Measurements from ENCODE around the gene MAMDC4.
"Not testable (repeated sequence)": the region's sequence is repeated elsewhere in the genome, so short reads cannot be mapped to it uniquely, and the experiment has no call there.

MAMDC4 gene

DNA sequence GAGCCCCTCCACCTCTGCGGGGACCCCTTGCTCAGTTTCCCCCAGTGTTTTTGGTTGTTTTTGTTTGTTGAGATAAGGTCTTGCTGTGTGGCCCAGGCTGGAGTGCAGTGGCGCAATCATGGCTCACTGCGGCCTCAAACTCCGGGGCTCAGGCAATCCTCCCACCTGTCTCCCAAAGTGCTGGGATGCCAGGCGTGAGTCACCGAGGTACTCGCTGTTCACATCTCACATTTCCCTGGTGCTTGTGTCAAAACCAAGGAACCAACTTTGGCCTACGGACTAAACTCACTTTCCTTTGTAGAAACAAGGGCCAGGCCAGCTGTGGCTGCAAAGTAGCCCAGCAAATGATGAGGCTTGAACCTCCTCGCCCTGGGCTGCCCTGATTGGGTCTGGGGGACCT lies 19.6 kb upstream of the MAMDC4 start:
- TF ChIP-seq ZFX (IDR thresholded peaks at IDR 0.05), result no peak
- TF ChIP-seq, protein P1, sequence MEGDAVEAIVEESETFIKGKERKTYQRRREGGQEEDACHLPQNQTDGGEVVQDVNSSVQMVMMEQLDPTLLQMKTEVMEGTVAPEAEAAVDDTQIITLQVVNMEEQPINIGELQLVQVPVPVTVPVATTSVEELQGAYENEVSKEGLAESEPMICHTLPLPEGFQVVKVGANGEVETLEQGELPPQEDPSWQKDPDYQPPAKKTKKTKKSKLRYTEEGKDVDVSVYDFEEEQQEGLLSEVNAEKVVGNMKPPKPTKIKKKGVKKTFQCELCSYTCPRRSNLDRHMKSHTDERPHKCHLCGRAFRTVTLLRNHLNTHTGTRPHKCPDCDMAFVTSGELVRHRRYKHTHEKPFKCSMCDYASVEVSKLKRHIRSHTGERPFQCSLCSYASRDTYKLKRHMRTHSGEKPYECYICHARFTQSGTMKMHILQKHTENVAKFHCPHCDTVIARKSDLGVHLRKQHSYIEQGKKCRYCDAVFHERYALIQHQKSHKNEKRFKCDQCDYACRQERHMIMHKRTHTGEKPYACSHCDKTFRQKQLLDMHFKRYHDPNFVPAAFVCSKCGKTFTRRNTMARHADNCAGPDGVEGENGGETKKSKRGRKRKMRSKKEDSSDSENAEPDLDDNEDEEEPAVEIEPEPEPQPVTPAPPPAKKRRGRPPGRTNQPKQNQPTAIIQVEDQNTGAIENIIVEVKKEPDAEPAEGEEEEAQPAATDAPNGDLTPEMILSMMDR (conservative IDR thresholded peaks at IDR 0.05), result no peak
- no peak overlapping the region for H3K27ac ChIP-seq

DNA sequence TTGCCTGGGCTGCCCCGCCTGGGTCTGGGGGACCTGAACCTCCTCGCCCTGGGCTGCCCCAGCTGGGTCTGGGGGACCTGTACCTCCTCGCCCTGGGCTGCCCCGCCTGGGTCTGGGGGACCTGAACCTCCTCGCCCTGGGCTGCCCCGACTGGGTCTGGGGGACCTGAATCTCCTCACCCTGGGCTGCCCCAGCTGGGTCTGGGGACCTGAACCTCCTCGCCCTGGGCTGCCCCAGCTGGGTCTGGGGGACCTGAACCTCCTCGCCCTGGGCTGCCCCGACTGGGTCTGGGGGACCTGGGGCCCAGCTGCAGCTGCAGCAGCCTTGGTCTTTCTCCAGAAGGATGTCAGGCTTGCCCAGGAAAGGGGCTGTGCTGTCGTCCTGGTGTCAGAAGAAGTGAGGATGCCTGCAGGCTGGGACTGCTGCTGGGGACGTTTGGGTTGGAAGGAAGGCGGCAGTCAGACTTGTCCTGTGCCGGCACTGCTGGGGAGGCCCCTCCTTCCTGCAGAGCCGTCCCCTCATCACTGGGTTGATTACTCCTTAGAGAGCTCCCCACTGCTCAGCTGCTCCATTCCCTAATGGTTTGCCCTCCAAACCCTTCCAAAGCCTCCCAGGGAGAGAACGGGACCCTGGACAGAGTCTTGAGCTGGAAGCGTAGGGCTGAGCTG lies 18.6 kb upstream of the MAMDC4 start:
- H3K27ac ChIP-seq, result not testable (repeated sequence)

DNA sequence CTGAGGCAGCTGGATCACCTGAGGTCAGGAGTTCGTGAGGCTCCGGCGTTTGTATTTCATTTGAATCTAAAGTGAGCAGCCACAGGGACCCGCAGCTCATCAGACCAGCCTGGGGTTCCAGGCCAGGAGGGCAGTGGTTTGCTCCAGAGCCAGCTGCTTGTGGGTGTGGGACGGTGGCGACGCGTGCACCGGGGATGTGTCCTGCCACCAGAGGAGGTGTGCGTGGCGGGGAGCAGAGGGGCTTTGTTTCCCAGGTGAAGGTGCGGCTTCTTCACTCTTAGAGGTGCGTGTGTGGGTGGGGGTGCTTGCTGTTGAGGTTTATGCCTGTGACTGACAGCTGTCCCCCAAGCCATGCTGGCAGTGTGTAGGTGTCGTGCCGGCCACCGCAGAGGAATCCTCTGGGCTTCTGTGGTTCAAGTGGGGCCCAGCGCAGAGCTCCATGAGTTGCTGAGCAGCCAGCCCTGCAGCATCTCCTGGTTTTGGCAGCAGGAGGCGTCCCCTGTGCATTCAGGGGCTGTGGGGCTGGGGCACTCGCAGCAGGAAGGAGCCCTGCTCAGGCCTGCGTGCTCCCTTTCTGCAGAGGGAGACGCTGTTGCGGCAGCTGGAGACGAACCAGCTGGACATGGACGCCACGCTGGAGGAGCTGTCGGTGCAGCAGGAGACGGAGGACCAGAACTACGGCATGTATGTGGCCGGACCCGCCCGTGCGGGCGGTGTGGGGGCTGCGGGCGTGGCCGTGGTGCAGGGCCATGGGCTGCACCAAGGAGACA lies 16.8 kb upstream of the MAMDC4 start:
- H3K27ac ChIP-seq, result no peak overlapping the region
- TF ChIP-seq, protein P1 (conservative IDR thresholded peaks at IDR 0.05), result no peak
- no peak for TF ChIP-seq ZFX (IDR thresholded peaks at IDR 0.05)

DNA sequence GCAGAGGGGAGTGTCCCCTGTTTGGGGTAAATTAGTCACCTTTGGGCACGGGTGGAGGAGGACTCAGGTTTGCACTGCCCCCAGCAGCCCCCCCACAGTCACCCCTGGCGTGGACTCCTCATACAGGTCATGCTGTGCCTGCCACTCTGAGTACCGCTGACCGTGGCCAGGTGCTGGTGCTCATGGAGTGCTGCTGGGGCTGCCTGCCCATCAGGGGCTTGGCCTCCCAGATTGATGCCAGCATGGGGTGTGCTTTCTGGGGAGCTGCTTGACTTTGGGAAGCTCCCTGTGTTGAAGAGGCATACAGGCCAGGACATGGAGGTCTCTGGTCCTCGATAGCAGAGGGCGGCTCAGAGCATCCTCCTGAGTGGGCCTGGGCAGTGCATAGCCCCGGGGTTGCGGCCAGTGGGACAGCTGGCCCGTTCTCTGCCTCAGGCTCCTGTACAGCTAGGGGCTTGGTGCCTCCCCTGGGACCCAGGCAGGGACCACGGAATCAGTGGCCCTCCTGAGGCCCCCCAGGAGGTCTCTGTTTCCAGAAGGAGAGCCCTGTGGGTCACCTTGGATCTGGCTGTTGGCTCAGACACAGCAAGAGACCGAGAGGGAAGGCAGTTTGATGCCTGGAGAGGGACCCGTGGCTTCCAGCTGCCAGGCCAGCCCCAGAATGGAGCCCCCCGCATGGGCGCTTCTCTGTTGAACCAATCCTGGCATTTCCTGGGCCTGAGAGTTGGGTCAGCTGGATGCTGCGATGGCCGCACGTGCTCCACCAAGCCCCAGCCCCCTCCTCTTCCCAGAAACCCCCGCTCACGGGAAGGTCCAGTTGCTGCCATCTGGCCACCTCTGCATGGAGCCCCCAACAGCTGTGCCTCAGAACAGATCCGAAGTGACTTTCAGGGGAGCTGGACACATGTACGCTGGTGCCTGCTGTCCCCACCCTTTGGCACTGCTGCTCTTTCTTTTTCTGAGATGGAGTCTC lies 15.9 kb upstream of the MAMDC4 start:
- TF ChIP-seq, protein P1 (conservative IDR thresholded peaks at IDR 0.05), result no peak
- no peak for TF ChIP-seq ZFX (IDR thresholded peaks at IDR 0.05)
- no peak overlapping the region for H3K27ac ChIP-seq

DNA sequence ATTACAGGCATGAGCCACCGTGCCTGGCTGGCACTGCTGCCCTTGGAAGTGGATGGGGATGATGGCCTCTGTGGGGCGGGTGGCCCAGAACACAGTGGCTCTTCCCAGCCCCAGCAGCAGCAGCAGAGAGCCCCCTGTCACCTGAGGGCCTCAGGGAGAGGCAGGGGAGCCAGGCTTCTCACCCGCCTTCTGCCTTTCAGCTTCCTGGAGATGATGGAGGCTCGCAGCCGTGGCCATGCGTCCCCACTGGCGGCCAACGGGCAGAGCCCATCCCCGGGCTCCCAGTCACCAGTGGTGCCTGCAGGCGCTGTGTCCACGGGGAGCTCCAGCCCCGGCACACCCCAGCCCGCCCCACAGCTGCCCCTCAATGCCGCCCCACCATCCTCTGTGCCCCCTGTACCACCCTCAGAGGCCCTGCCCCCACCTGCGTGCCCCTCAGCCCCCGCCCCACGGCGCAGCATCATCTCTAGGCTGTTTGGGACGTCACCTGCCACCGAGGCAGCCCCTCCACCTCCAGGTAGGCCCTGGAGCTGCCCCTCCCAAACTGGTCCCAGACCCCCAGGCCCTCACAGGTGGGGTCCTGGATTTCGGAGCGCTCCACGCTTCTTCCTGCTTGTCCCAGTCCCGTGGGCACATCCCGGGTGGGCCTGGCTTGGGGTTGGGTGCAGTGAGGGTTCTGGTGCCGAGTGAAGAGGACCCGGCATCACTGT lies 14.8 kb upstream of the MAMDC4 start:
- no peak overlapping the region for H3K27ac ChIP-seq
- TF ChIP-seq, protein P1 (conservative IDR thresholded peaks at IDR 0.05), result no peak
- no peak for TF ChIP-seq ZFX (IDR thresholded peaks at IDR 0.05)

DNA sequence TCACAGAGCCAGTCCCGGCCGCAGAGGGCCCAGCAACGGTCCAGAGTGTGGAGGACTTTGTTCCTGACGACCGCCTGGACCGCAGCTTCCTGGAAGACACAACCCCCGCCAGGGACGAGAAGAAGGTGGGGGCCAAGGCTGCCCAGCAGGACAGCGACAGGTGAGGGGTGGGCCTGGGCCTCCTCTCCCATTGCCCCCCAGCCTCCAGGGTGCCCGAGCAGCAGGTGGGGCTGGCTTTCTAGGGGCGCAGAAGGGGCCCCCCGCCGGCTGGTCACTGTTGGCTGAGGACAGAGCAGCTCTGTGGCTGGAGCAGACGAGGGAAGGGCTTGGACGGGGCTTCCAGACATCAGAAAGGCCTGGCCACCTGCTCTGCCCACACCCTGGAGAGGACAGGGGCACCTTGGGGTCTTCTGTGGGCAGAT lies 14.3 kb upstream of the MAMDC4 start:
- H3K27ac ChIP-seq, result not testable (repeated sequence)

DNA sequence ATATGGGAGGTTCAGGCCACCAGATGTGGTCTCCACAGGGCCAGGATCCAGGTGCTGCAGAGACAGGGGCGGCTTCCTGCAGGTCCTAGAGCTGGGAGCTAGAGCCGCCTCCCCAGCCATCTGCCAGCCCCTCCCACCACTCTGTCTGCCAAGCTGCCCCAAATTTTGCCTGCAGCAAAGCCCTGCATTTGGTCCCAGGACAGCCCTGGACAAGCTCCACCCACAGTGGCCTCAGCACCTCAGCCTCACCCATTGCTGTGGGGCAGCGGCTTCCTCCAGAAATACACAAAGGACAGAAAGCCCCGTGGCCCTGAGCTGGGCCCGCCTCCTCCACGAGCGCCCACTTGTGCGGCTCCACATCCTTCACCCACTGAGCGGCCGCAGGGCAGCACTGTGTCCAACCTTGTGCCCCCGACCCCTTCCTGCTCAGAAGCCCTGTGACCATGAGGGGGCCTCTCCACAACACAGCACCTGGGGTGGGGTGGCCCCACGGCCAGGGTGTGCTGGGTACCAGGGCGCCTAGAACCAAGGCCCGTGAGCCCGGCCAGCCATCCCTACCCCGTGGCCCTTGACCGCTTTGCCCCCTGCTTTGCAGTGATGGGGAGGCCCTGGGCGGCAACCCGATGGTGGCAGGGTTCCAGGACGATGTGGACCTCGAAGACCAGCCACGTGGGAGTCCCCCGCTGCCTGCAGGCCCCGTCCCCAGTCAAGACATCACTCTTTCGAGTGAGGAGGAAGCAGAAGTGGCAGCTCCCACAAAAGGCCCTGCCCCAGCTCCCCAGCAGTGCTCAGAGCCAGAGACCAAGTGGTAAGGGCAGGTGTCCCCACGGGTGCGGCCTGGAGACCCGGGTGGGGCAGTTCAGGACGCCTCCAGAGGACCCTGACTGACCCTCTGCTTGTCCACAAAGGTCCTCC lies 13.6 kb upstream of the MAMDC4 start:
- TF ChIP-seq, protein P1 (conservative IDR thresholded peaks at IDR 0.05), result no peak
- no peak for TF ChIP-seq ZFX (IDR thresholded peaks at IDR 0.05)
- no peak overlapping the region for H3K27ac ChIP-seq
